Choroid plexus epithelial cell (primary cell): Measurements from ENCODE around the gene CPT1A.

Experiments used
- DNase-seq: peaks from one replicate; pipeline ENCODE4 v3.0.0-alpha.2; 2010; ENCODE audit warnings: low read depth
- H3K4me3 ChIP-seq: 2 replicates; pipeline ENCODE4 v1.5.1; 2011; ENCODE audit warnings: low read depth, mild to moderate bottlenecking, control low read depth, low read length, moderate library complexity
- CTCF ChIP-seq: conservative IDR thresholded peaks from 2 replicates; pipeline ENCODE4 v1.5.1; 2011; ENCODE audit warnings: low read depth, mild to moderate bottlenecking, control low read depth, inconsistent platforms, low read length, moderate library complexity

Gene CPT1A

GRCh38 chr11:68810164-68810563, 31.6 kb downstream of the CPT1A start:
- no peak overlapping the region for H3K4me3 ChIP-seq
- DNase-seq, result no peak
- TF ChIP-seq CTCF, result no peak

GRCh38 chr11:68809506-68809905, 32.2 kb downstream of the CPT1A start:
- no peak for DNase-seq
- TF ChIP-seq CTCF, result no peak
- H3K4me3 ChIP-seq, result no peak overlapping the region

- no peak for DNase-seq
- no peak overlapping the region for H3K4me3 ChIP-seq
- no peak for TF ChIP-seq CTCF
Observed at GRCh38 chr11:68808787-68809186, 32.9 kb downstream of the CPT1A start.

GRCh38 chr11:68806931-68807844, 34.5 kb downstream of the CPT1A start:
- peak; percentile 83 for DNase-seq
- no peak for TF ChIP-seq CTCF
- H3K4me3 ChIP-seq, result no peak overlapping the region

GRCh38 chr11:68804786-68805185, 36.9 kb downstream of the CPT1A start:
- H3K4me3 ChIP-seq, result no peak overlapping the region
- peak; percentile 5 for TF ChIP-seq CTCF
- no peak for DNase-seq

GRCh38 chr11:68803766-68804165, 38.0 kb downstream of the CPT1A start:
- no peak for DNase-seq
- H3K4me3 ChIP-seq, result no peak overlapping the region
- no peak for TF ChIP-seq CTCF

GRCh38 chr11:68798221-68798813, 43.4 kb downstream of the CPT1A start:
- TF ChIP-seq CTCF, result peak; percentile 67
- DNase-seq, result peak; percentile 22
- no peak overlapping the region for H3K4me3 ChIP-seq
